GM21528 (cell line): Measurements from ENCODE around the gene ITPK1.

Experiments
- ATAC-seq: cut with Tn5 transposase; IDR thresholded peaks from one replicate; pipeline ENCODE4 v1.9.1; 2021; ENCODE audit warnings: mild to moderate bottlenecking, moderate library complexity; ENCODE audit not compliant: unreplicated experiment, low FRiP score

Gene ITPK1

GRCh38 chr14:92945544-92945943, 170.2 kb downstream of the ITPK1 start:
- no peak for ATAC-seq

DNA sequence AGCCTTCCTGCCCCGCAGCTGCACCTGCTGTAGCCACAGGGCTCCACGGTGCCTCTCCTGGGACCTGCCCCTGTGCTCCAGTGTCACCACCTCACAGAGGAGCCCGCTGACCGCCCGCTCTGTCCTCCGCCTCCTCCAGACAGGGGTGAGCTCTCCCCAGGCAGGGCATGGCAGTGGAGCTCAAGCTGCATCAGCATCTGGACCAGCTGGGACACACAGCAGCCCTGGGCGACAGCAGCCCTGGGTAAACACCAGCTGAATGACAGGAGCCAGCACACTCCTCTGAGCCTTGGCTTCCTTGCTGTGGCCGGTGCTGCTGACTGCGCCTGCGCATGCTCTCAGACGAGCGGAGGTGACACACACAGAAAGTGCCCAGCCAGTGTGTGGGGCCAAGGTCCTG, 170.7 kb downstream of the ITPK1 start:
- ATAC-seq, result no peak

GRCh38 chr14:92943855-92944570, 171.7 kb downstream of the ITPK1 start:
- no peak for ATAC-seq

- no peak for ATAC-seq
These were observed 172.6 kb downstream of the ITPK1 start for GRCh38 chr14:92942976-92943710.

DNA sequence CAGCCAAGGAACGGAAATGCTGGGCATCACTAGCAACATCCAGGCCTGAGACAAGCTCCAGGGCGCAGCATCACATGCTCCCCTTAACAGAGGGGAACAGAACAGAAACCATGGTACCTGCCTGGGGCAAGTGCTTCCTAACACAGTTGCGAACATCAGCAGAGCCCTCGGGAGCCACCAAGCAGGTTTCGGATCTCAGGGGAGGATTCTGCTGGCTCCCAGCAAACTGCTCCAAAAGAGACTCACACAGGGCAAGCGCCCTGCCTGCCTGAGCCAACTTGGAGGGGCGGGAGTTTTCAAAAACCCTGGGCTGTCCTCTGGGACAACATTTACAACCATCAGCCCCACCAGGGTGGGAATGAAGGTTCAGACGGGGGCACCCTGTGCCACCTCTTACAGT, 173.1 kb downstream of the ITPK1 start:
- no peak for ATAC-seq

DNA sequence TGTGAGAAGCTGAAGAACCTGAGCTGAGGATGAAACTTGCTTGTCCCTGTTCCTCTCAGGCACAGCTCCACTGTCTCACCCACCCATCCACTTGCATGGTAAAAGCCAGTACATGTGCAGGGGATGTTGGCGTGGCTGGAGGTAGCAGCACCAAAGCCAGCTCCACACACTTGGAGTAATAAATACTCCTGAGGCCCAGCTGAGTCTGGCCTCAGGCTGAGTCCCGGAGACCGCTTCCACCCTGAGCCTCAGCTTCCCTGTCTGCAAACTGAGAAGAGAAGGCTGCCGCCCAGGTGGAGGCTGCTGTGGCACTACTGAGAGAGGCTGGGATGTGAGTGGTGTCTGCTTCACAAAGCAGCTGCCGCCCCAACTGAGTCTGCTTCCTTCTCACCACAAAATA, 173.6 kb downstream of the ITPK1 start:
- ATAC-seq, result no peak

GRCh38 chr14:92941531-92941930, 174.2 kb downstream of the ITPK1 start:
- no peak for ATAC-seq

GRCh38 chr14:92940543-92940942, 175.2 kb downstream of the ITPK1 start:
- ATAC-seq, result no peak

DNA sequence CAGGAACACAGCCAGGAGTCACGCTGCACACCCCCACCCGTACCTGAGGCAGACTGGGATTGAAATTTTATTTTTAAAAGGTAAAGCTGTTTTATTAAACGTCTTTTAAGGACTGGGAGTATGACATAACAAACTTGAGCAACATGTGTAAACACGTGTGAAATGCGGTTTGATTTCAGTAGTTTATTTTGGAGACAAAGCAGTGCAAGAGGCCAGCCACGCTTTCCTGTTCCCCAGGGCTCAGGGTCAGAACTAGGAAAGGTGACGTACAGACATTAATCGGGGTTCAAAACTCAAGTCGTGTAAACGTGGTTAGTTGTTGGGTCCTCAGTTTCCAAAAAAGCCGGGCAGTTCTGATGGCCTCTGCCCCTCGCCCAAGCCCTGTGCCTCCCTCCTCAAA, 176.0 kb downstream of the ITPK1 start:
- no peak for ATAC-seq

DNA sequence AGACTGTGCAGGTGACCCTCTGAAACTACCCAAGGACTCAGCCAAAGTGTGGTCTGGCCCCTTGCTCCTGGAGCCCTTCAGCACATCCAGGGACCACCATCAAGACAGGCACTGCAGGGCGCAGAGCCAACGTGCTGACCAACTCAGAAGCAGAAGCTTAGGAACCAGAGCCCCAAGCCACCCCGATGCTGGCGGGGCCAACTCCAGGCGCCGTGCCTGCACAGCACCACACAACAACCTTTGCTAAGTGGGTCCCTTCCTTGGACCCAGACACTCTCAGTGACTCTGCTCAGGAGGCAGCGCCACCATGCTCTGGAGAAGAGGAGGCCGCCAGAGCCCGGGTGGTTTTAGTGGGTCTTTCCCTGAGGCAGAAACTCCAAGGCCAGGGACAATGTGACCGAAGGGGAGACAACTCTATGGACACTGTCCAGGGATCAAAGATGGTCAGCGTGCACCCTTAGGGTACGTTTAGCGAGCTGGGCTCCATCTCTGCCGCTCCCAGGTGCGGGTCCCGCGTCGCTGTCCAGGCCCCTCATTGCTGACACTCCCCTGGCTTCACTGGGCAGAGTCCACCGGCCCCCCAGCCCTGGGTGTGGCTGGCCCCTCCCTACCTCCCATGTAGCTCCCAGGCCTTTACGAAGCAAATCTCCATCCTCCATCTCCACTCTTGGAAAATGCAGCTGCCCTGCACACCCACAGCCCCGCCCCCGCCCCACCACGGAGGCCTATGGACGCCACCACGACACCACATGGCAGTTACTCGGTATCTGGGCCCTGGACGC, 176.6 kb downstream of the ITPK1 start:
- no peak for ATAC-seq

GRCh38 chr14:92938235-92938875, 177.4 kb downstream of the ITPK1 start:
- ATAC-seq, result no peak

DNA sequence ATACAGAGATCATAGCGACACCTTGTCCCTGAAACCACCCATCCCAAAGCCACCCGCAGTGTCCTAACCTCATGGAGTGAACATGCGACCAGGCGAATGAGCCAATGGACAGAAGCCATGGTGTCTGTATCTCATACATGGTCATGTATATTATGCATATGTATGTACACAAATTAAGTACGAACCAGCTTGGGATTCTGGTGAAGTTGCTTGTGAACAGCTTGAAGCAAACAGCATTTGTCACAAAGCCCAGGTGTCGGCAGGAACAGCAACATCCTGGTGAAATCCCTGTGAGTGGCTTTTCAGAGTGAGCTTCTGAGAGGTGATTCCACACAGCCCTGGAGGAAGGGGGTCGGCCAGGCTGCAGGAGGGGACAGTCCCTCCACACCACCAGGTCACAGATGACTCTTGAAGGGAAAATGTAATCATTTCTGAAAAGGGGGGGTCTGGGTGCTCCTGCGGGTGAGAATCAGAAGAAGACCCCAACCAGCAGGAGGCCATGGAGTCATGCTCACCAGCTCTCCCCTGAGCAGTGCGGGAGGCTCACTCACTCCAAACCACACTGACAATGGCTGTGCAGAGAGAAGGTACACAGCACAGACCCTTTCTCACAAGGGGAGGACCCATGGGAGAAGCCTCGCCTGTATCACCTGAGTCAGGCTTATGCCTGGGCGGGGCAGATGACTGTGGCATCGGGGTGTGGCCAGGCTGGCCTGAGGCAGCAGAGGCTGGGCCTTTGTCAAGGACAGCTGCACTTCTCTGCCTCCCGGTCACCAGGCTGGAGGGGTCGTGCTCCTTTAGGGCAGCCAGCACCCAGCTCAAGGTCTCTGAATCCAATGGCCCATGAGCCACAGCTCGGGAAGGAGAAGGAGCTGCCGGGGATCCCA, 178.4 kb downstream of the ITPK1 start:
- ATAC-seq, result no peak

GRCh38 chr14:92936085-92936484, 179.6 kb downstream of the ITPK1 start:
- ATAC-seq, result no peak

DNA sequence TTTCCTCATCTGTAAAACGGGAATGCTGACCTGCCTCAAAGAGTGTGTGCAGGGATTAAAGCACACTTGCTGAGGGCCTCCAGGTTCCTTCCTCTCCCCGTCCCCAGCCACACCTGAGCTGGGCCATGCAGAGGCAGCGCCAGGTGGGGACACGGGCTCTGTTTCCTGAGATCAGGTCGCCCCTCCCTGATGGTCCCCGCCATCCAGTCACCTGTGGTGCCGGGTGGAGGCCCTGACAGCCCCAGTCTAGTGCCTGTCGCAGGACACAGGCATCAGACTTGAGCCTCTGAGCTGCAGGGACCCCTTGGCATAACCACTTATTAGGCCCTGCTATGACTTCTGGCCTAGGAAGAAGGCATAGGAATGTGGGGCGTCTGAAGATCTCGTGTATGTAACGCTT, 180.3 kb downstream of the ITPK1 start:
- no peak for ATAC-seq

DNA sequence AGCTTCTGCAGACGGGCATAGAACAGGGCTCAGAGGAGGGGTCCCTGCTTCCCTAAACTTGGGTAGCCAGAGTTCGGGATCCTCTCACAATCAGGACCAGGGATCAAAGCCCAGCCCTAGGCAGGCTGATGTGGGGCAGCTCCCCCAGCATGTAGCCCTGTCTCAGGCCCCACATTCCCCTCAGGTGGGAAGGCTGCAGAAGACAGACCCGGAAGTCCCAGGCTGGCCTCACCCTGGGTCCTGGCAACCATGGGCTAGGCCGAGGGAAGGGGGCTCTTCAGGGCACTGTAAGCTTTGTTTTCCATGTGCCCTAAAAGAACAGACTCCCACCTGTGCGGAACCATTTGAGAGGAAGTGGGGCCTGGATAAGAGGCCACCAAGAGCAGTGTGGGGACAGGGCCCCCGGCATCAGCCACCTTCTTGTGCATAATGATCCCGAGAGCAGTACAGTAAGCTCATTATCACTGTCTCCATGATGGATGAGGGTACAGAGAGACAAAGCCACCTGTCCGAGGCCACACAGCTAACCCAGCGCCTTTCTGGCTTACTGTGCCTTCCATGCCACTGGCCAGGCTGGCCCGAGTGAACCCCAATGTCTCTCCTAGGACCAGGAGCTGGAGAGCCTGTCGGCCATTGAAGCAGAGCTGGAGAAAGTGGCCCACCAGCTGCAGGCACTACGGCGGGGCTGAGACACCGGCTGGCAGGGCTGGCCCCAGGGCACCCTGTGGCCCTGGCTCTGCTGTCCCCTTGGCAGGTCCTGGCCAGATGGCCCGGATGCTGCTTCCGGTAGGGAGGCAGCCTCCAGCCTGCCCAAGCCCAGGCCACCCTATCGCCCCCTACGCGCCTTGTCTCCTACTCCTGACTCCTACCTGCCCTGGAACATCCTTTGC, 181.3 kb downstream of the ITPK1 start:
- ATAC-seq, result no peak

DNA sequence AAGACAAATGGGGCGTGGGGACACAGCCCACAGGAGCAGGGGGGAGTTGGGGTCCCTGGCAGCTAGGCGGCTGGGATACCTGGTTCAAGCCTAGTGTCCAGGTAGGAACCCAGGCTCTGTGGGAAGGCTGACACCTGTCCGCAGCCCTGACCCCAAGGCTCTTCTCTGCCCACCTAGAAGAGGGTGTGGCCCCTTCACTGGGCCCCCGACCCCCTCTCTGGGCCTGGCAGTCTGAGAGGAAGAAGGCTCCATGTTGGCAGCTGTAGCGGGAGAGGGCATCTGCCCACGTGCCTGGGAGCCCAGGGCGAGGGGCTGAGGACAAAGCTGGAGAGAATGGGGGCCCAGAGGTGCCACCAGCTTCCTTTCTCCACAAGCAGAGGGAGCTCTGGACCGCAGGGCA, 182.2 kb downstream of the ITPK1 start:
- ATAC-seq, result no peak

GRCh38 chr14:92932448-92933395, 183.0 kb downstream of the ITPK1 start:
- no peak for ATAC-seq
